Psoas muscle (tissue), 8 donors: ENCODE results near the gene VENTX. TPM values are rescaled to one million over a fixed set of nuclear protein-coding genes. Genes with fewer than 3 reads are reported as not detected.

Source experiments
- ATAC-seq, 4 donors: fragments of 200-7000 bp; cut with Tn5 transposase; one replicate each; pipeline ENCODE4 v1.9.1; 2020; ENCODE audit warnings: moderate library complexity in 3 of 4, mild to moderate bottlenecking in 2 of 4
- DNase-seq, 2 donors: peaks; one replicate each; pipeline ENCODE4 v3.0.0-alpha.2; 2020
- H3K27ac ChIP-seq: fragments of 200-600 bp; one replicate; pipeline ENCODE4 v1.8.0; 2022
- H3K27me3 ChIP-seq, 3 donors: fragments of 200-600 bp in 1 of 3; one replicate each; pipeline versions ENCODE4 v1.6.1 to v1.8.0; 2013 to 2022; ENCODE audit warnings: low read length in 2 of 3, mild to moderate bottlenecking in 2 of 3, moderate library complexity in 1 of 3; ENCODE audit not compliant: insufficient read depth in 3 of 3
- H3K36me3 ChIP-seq, 2 donors: fragments of 200-600 bp in 1 of 2; one replicate each; pipeline versions ENCODE4 v1.6.1 to v1.8.0; 2013 to 2022; ENCODE audit warnings: low read depth in 1 of 2, mild to moderate bottlenecking in 1 of 2, moderate library complexity in 1 of 2; ENCODE audit not compliant: insufficient read depth in 1 of 2
- H3K4me1 ChIP-seq: fragments of 200-600 bp; one replicate; pipeline ENCODE4 v1.8.0; 2022
- H3K4me3 ChIP-seq: fragments of 200-600 bp; one replicate; pipeline ENCODE4 v1.8.0; 2022; ENCODE audit warnings: mild to moderate bottlenecking
- H3K9me3 ChIP-seq: fragments of 200-600 bp; one replicate; pipeline ENCODE4 v1.8.0; 2022
- WGBS, 3 donors: extraction: QIAGEN DNeasy Blood & Tissue Kit; methylation state at CpG; one replicate each; pipeline versions ENCODE4 v1.1.6 to v1.1.7; 2013; 5-methylcytosine and 5-hydroxymethylcytosine counted together
- intact Hi-C, 2 donors: fragments of 100-400 bp; cut with DNase I; formaldehyde crosslinking; loops; one replicate each; pipeline versions ENCODE4 v1.11.0 to v1.14.2; 2022
- polyA plus RNA-seq, 3 donors: library from polyadenylated mRNA; stranded (reverse); fragments of 200-250 nt; gene quantifications; one replicate each; pipeline ENCODE4 v1.2.3, GENCODE V29; 2013
- total RNA-seq, 4 donors: library from RNA; stranded (reverse); fragmentation: NEBNext Ultra II Directional in 2 of 4; extraction: Animal tissue kit (Norgen Biotek cat#: 25700) in 2 of 4; gene quantifications; one replicate each; pipeline versions ENCODE4 v1.2.1 to v1.2.4, GENCODE V29; 2021 to 2023
- TF ChIP-seq, protein P1 (sequence below): fragments of 200-600 bp; IDR thresholded peaks from one replicate; pipeline ENCODE4 v1.8.0; 2022; ENCODE audit warnings: antibody characterized with exemption
- donor health status: healthy with polysubstance abuse.
- donor health status: DM: no; HTN: no; CAD: no; lungs with moderate emphysema.
- donor health status: Bipolar disorder and iron deficiency.
- donor health status: healthy.
- donor health status: DM: yes; HTN: yes; CAD: no.
- donor health status: DM: no; HTN: no; CAD: no.
- donor health status: DM: no; HTN: no; CAD: no.
- donor health status: DM: yes; HTN: yes; CAD: no.

VENTX gene
- total and polyA plus RNA-seq, 7 donors: 0.03 to 0.34 (median 0.24) TPM

DNA sequence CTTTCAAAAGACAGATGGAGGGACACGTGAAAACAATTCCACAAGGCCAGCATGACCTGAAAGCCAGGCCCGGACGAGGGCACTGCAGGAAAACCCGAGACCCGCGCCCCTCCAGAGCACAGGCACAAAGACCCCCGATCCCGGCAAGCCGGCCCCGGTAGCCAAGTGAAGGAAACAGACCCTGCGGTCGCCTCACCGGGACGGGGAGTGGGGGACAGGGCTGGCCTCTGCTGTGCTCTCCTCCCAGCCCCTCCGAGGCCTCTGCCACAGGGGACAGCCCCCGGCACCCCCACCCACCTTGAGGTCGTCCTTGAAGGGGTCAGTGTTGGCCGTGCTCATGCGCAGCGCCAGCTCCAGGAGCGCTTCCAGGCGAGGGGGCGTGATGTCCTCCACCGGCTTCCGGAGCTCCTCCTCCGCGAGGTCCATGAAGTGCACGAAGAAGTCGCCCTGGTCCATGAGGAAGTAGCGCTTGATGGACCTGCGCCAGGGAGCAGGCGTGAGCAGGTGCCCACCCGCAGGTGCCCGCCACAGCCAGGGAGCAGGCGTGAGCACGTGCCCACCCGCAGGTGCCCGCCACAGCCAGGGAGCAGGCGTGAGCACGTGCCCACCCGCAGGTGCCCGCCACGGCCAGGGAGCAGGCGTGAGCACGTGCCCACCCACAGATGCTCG, 50.3 kb downstream of the VENTX start:
- Histone ChIP-seq H3K9me3 (no peaks in the 10 kb centered on the region), H3K4me3 (no peak overlapping the region), H3K36me3 (peaks cover 9 to 89% of the 10 kb centered on the region in 2 donors), H3K27me3 (no peaks in the 10 kb centered on the region), H3K27ac (no peak overlapping the region), H3K4me1 (no peaks in the 10 kb centered on the region)
- ATAC-seq (no peak), DNase-seq (no peak)
- TF ChIP-seq, protein P1, sequence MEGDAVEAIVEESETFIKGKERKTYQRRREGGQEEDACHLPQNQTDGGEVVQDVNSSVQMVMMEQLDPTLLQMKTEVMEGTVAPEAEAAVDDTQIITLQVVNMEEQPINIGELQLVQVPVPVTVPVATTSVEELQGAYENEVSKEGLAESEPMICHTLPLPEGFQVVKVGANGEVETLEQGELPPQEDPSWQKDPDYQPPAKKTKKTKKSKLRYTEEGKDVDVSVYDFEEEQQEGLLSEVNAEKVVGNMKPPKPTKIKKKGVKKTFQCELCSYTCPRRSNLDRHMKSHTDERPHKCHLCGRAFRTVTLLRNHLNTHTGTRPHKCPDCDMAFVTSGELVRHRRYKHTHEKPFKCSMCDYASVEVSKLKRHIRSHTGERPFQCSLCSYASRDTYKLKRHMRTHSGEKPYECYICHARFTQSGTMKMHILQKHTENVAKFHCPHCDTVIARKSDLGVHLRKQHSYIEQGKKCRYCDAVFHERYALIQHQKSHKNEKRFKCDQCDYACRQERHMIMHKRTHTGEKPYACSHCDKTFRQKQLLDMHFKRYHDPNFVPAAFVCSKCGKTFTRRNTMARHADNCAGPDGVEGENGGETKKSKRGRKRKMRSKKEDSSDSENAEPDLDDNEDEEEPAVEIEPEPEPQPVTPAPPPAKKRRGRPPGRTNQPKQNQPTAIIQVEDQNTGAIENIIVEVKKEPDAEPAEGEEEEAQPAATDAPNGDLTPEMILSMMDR: no peak
- WGBS, 3 donors: 94 to 95% (median 95%) methylated on average over 42 to 46 of the region's 46 CpGs
- intact Hi-C loops: no loop called here

DNA sequence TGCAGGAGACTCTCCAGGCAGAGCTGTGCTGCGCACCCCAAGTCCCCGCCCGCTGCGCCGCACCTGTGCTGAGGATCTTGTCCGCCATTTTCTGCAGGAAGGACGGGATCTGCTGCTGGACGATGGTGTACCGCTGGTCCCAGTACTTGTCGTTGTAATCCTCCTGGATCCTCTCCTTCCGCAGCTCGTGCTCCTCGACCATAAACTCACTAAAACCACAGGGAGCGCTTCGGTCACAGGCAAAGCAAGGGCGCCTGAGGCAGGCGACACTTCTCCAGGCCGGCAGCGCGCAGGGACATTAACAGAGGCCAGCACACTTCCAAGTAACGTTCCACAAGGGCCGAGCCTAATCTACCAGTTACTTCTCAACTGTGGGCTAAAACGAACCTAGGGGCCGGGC, 52.1 kb downstream of the VENTX start:
- H3K4me1 ChIP-seq: no peaks in the 10 kb centered on the region
- no peaks in the 10 kb centered on the region for H3K27me3 ChIP-seq
- H3K36me3 ChIP-seq: peaks cover 9 to 89% of the 10 kb centered on the region in 2 donors
- TF ChIP-seq, protein P1: no peak
- 95% methylated on average over 24 of the region's 24 CpGs for WGBS, 3 donors
- no peak for ATAC-seq
- no peak overlapping the region for H3K27ac ChIP-seq
- no peaks in the 10 kb centered on the region for H3K9me3 ChIP-seq
- no peak overlapping the region for H3K4me3 ChIP-seq
- no peak for DNase-seq
- intact Hi-C loops: no loop called here

Other genes starting within 250 kb of the VENTX start
- under 1 TPM in 3 of 4 donors, not detected in 1; 0.06 to 0.84 (median 0.44) TPM for gene ADGRA1, start 149.9 kb upstream of the VENTX start, total RNA-seq
- gene ADGRA1, start 149.9 kb upstream of the VENTX start, polyA plus RNA-seq: under 1 TPM in 2 of 3 donors, not detected in 1; 0.05 to 0.08 TPM
- under 1 TPM in 1 of 4 donors, not detected in 3; 0.10 TPM for gene KNDC1, start 77.6 kb upstream of the VENTX start, total RNA-seq
- under 1 TPM in 2 of 3 donors, not detected in 1; under 0.01 to 0.01 TPM for gene KNDC1, start 77.6 kb upstream of the VENTX start, polyA plus RNA-seq
- not detected for gene UTF1, start 7.6 kb upstream of the VENTX start, total RNA-seq
- not detected for gene UTF1, start 7.6 kb upstream of the VENTX start, polyA plus RNA-seq
- 1 to 10 TPM; 2.2 to 2.8 (median 2.5) TPM for gene ADAM8, start 39.0 kb downstream of the VENTX start, total RNA-seq
- under 1 TPM; 0.21 to 0.94 (median 0.29) TPM for gene ADAM8, start 39.0 kb downstream of the VENTX start, polyA plus RNA-seq
- gene TUBGCP2, start 71.0 kb downstream of the VENTX start, total RNA-seq: 10 to 100 TPM; 31.0 to 53.2 (median 41.1) TPM
- 10 to 100 TPM; 20.3 to 33.8 (median 25.1) TPM for gene TUBGCP2, start 71.0 kb downstream of the VENTX start, polyA plus RNA-seq
- gene ZNF511, start 71.1 kb downstream of the VENTX start, total RNA-seq: 10 to 100 TPM; 47.6 to 64.2 (median 54.0) TPM
- gene ZNF511, start 71.1 kb downstream of the VENTX start, polyA plus RNA-seq: 10 to 100 TPM; 43.2 to 51.3 (median 44.7) TPM
- not detected for gene CALY, start 99.0 kb downstream of the VENTX start, total RNA-seq
- gene CALY, start 99.0 kb downstream of the VENTX start, polyA plus RNA-seq: under 1 TPM in 1 of 3 donors, not detected in 2; 0.05 TPM
- not detected for gene PRAP1, start 109.5 kb downstream of the VENTX start, total RNA-seq
- gene PRAP1, start 109.5 kb downstream of the VENTX start, polyA plus RNA-seq: under 1 TPM in 2 of 3 donors, not detected in 1; 0.14 to 0.64 TPM
- 1 to 10 TPM; 3.0 to 6.7 (median 4.5) TPM for gene FUOM, start 120.2 kb downstream of the VENTX start, total RNA-seq
- gene FUOM, start 120.2 kb downstream of the VENTX start, polyA plus RNA-seq: 1 to 10 TPM; 5.4 to 9.1 (median 8.6) TPM
- gene ECHS1, start 135.5 kb downstream of the VENTX start, total RNA-seq: 100 to 1,000 TPM in 3 of 4 donors, 10 to 100 TPM in 1; 83.2 to 151 (median 120) TPM
- 100 to 1,000 TPM; 107 to 131 (median 123) TPM for gene ECHS1, start 135.5 kb downstream of the VENTX start, polyA plus RNA-seq
- gene PAOX, start 141.4 kb downstream of the VENTX start, total RNA-seq: 1 to 10 TPM; 3.1 to 5.2 (median 3.4) TPM
- gene PAOX, start 141.4 kb downstream of the VENTX start, polyA plus RNA-seq: 1 to 10 TPM; 2.4 to 4.1 (median 3.6) TPM
- gene MTG1, start 156.3 kb downstream of the VENTX start, total RNA-seq: 10 to 100 TPM; 22.7 to 37.7 (median 26.5) TPM
- 10 to 100 TPM; 31.5 to 67.1 (median 32.2) TPM for gene MTG1, start 156.3 kb downstream of the VENTX start, polyA plus RNA-seq
- not detected for gene SPRN, start 186.8 kb downstream of the VENTX start, total RNA-seq
- under 1 TPM; 0.08 to 0.22 (median 0.12) TPM for gene SPRN, start 186.8 kb downstream of the VENTX start, polyA plus RNA-seq
- 1 to 10 TPM in 2 of 4 donors, under 1 TPM in 2; 0.37 to 1.8 (median 0.94) TPM for gene SCART1, start 216.1 kb downstream of the VENTX start, total RNA-seq
- 1 to 10 TPM in 1 of 3 donors, under 1 TPM in 2; 0.08 to 1.1 (median 0.14) TPM for gene SCART1, start 216.1 kb downstream of the VENTX start, polyA plus RNA-seq